ENCODE results near the gene WNT2. TPM values are rescaled to one million over a fixed set of nuclear protein-coding genes. Genes with fewer than 3 reads are reported as not detected.

WNT2 gene
- total RNA-seq, 2 experiments from 2014 or later = not detected

DNA sequence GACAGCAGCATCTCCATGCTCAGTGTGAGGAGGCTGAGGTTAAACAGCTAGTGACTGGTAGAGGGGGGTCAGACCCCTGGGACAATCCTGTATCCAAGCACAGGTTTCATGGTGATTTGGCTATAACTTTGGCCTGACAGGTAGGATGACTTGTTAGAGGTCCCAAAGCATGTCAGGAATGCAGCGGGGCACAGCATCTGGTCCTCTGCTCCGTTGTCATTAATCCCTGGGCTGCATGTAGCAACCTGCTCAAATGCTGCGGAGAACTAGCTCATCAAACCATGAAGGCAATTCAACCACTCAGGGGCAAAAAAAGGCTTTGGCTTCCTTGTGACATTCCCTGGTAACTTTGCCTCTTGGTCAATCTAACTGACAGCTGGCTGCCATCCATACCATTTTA, 26.8 kb downstream of the WNT2 start:
- Mint-ChIP-seq H3K27ac (no peak overlapping the region), H3K9me3 (no peaks in the 10 kb centered on the region), H3K4me1 (ENCODE audit: low read depth) (no peaks in the 10 kb centered on the region), H3K36me3 (ENCODE audit: low read depth) (no peaks in the 10 kb centered on the region), H3K4me3 (no peak overlapping the region), H3K27me3 (ENCODE audit: low read depth) (peaks cover 6% of the 10 kb centered on the region)
- DNase-seq = no peak
- intact Hi-C loops (cut with micrococcal nuclease) = no loop called here
- CTCF ChIA-PET = interaction anchor here (1.0 kb wide), 1 partner anchor 23 kb away, joined by 3 read pairs; no protein-coding TSS in a partner anchor

DNA sequence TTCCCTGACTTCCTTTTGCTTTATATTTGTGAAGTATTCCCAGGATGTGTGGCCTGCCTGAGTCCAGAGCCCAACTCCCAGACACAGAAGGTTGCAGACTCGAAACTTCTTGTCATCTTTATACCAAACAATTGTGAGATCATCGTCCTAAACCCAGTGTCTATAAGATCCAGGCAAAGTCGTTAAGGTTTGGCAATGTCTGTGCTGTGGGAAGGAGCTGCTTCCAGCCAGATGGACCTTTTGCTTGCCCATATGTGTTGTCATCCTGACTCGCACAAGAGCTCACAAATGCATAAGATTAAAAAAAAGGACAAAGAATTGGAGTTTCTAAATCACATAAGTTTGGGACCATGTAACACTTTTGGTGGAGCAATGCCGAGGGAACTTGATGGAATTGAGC, 37.0 kb downstream of the WNT2 start:
- Mint-ChIP-seq H3K4me1 (ENCODE audit: low read depth) (no peaks in the 10 kb centered on the region), H3K27ac (no peak overlapping the region), H3K27me3 (ENCODE audit: low read depth) (no peaks in the 10 kb centered on the region), H3K36me3 (ENCODE audit: low read depth) (no peaks in the 10 kb centered on the region), H3K9me3 (no peaks in the 10 kb centered on the region), H3K4me3 (no peak overlapping the region)
- DNase-seq = no peak
- CTCF ChIA-PET = no interaction called here
- intact Hi-C loops (cut with micrococcal nuclease) = no loop called here

DNA sequence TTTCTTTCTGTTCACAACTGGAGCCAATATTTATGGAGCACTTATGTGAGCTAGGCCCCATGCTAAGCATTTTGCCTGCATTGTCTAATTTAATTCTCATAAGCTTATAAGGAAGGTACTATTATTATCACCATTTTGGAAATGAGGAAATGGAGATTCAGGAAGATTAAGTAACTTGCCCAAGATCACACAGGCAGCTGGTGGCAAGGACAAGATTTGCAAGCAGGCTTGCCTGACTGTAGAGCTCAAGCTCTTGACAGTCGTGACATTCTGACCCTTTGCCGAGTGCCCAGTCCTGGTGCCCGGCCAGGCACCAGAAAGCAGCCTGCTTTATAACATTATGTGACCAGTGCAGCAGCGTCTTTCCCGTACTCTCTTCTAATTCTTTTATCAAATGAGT, 38.2 kb downstream of the WNT2 start:
- intact Hi-C loops (cut with micrococcal nuclease) = no loop called here
- no peaks in the 10 kb centered on the region for H3K9me3 Mint-ChIP-seq
- H3K27ac Mint-ChIP-seq = no peak overlapping the region
- H3K4me3 Mint-ChIP-seq = no peak overlapping the region
- H3K36me3 Mint-ChIP-seq (ENCODE audit: low read depth) = no peaks in the 10 kb centered on the region
- H3K27me3 Mint-ChIP-seq (ENCODE audit: low read depth) = no peaks in the 10 kb centered on the region
- H3K4me1 Mint-ChIP-seq (ENCODE audit: low read depth) = no peaks in the 10 kb centered on the region
- CTCF ChIA-PET = no interaction called here
- DNase-seq = no peak

DNA sequence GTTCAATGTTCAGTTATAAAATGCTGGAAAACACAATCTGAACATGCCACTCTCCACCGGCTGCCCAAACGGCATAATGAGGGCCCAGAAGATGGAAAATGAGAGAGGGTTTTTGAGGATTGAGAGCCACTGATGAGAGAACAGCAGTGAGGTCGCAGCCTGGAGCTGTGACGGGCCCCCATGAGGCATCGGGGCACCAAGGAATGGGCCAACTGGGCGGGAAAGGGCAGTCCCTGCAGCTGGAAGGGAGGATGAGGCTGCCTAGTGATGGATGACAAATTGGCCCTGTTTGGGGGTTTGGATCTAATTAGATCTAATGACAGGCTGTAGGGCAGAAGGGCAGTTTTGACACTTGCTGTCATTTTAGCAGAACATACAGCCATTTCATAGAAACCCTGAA, 39.1 kb downstream of the WNT2 start:
- CTCF ChIA-PET = no interaction called here
- H3K4me3 Mint-ChIP-seq = no peak overlapping the region
- no peaks in the 10 kb centered on the region for H3K36me3 Mint-ChIP-seq (ENCODE audit: low read depth)
- no peak for DNase-seq
- intact Hi-C loops (cut with micrococcal nuclease) = no loop called here
- H3K27me3 Mint-ChIP-seq (ENCODE audit: low read depth) = no peaks in the 10 kb centered on the region
- no peak overlapping the region for H3K27ac Mint-ChIP-seq
- H3K4me1 Mint-ChIP-seq (ENCODE audit: low read depth) = no peaks in the 10 kb centered on the region
- H3K9me3 Mint-ChIP-seq = no peaks in the 10 kb centered on the region

DNA sequence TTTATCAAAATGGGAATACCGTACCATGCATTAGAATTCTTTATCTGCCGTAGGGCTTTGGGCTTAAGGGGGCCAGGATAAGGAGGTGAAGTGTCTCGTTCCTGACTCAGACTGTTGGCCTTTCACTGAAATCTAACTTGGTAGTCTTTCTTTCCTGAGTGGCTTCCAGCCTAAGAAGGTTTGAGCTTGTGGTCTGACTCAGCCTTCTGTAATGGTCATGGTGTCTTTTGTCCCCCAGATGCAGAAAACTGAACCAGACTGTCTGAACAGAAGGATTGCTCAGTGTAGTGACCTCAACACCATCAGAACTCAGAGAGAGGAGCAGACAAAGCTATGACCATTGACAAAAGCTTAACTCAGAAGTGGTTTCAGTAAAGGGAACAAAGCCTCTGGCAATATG, 39.5 kb downstream of the WNT2 start:
- no peaks in the 10 kb centered on the region for H3K36me3 Mint-ChIP-seq (ENCODE audit: low read depth)
- H3K4me3 Mint-ChIP-seq = no peak overlapping the region
- H3K9me3 Mint-ChIP-seq = no peaks in the 10 kb centered on the region
- intact Hi-C loops (cut with micrococcal nuclease) = no loop called here
- no peaks in the 10 kb centered on the region for H3K27me3 Mint-ChIP-seq (ENCODE audit: low read depth)
- no peak overlapping the region for H3K27ac Mint-ChIP-seq
- no peaks in the 10 kb centered on the region for H3K4me1 Mint-ChIP-seq (ENCODE audit: low read depth)
- CTCF ChIA-PET = no interaction called here
- DNase-seq = no peak

DNA sequence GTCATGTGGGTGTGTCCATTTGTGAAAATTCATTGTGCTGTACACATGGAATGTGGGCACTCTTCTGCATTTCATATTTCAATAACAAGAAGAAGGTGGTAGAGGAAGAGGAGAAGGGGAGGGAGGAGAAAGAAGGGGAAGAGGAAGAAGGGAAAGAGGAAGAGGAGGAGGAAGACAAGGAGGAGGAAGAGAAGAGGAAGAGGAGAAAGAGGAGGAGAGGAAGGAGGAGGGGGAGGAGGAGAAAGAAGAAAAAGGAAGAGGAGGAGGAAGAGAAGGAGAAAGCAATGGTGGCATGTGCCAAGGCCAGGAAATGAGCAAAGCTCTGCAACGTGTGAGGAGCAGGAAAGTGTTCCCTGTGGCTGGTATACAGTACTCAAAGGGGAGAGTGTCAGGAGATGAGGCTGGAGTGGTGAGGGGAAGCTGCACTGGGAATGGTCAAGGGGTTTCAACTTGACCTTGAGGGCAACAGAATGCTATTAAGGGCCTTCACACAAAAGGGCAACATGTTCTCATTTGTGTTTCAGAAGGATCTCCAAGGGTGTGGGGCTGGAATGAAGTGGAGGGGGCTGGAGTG, 40.5 kb downstream of the WNT2 start:
- CTCF ChIA-PET = no interaction called here
- DNase-seq = no peak
- Mint-ChIP-seq H3K4me3 (no peak overlapping the region), H3K4me1 (ENCODE audit: low read depth) (no peaks in the 10 kb centered on the region), H3K27me3 (ENCODE audit: low read depth) (no peaks in the 10 kb centered on the region), H3K27ac (no peak overlapping the region), H3K36me3 (ENCODE audit: low read depth) (no peaks in the 10 kb centered on the region), H3K9me3 (no peaks in the 10 kb centered on the region)
- intact Hi-C loops (cut with micrococcal nuclease) = no loop called here

DNA sequence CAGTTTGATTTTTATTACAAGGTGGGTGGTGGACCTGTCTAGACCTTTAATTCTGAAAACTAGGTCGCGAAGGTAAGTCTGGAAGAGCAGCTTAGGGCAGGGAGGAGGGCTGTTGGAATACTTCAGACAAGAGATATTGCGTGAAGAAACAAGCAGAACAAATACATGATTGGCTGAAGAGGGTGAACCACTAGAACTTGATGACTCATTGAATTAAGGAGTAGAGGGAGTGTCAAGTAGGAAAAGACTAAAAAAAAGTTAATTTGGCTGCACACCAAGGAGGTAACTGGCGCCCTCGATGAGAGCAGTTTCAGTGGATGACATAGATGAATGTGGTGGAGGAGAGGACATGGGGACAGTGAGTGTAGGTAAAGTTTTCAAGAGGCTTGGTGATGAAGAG, 41.3 kb downstream of the WNT2 start:
- Mint-ChIP-seq H3K27ac (no peak overlapping the region), H3K4me3 (no peak overlapping the region), H3K36me3 (ENCODE audit: low read depth) (no peaks in the 10 kb centered on the region), H3K9me3 (no peaks in the 10 kb centered on the region), H3K27me3 (ENCODE audit: low read depth) (peaks cover 2% of the 10 kb centered on the region), H3K4me1 (ENCODE audit: low read depth) (no peaks in the 10 kb centered on the region)
- no peak for DNase-seq
- intact Hi-C loops (cut with micrococcal nuclease) = no loop called here
- CTCF ChIA-PET = no interaction called here

DNA sequence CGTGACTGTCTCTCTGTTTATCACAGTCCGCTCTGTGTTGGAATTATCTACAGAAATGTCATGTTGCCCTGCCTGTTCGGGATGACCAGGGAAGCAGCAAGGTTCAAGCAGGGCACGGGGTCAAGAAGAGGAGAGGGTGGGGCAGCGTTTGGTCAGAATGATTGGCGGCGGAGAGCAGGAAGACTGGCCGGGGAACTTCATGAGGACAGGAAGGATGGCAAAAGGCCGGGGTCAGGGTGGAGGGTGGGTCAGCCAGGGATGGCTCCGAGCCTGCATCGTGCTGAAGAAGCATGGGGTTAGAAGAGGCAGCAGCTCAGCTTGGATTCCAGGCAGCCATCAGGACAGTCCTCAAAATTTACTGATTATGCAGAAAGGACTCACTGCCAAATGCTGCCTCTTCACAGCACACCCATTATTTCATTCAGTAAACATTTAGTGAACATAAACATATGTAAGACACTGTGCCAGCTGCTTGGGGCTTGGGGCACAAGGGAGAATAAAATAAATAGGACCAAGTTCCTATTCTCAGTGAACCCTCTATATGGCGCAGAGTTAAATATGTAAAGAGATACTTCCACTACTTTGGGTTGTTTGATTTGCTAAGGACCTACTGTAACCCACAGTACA, 42.8 kb downstream of the WNT2 start:
- peaks cover 2% of the 10 kb centered on the region for H3K27me3 Mint-ChIP-seq (ENCODE audit: low read depth)
- H3K36me3 Mint-ChIP-seq (ENCODE audit: low read depth) = no peaks in the 10 kb centered on the region
- H3K27ac Mint-ChIP-seq = no peak overlapping the region
- no peak overlapping the region for H3K4me3 Mint-ChIP-seq
- no peaks in the 10 kb centered on the region for H3K9me3 Mint-ChIP-seq
- intact Hi-C loops (cut with micrococcal nuclease) = no loop called here
- no peaks in the 10 kb centered on the region for H3K4me1 Mint-ChIP-seq (ENCODE audit: low read depth)
- CTCF ChIA-PET = interaction anchor here (0.6 kb wide), 1 partner anchor 181 kb away, joined by 3 read pairs; no protein-coding TSS in a partner anchor
- DNase-seq = no peak

DNA sequence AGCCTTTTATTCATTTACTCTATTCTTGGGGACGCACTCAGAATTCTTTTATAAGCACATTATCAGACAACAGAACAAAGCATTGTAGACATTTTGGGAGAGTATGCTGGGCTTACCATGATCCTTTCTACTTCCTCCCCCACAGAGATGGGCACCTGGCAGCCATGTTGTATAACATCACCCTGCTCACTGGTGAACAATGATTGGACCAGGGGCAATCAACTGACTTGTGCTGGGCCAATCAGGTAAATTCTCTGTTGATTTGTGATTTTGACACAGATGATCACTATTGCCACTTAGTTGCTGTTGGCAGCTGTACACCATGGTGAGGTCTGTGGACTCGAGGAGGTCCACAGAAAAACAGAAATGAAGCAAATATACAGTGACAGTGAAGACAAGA, 43.7 kb downstream of the WNT2 start:
- Mint-ChIP-seq H3K27me3 (ENCODE audit: low read depth) (peaks cover 2% of the 10 kb centered on the region), H3K36me3 (ENCODE audit: low read depth) (no peaks in the 10 kb centered on the region), H3K9me3 (no peaks in the 10 kb centered on the region), H3K4me3 (no peak overlapping the region), H3K27ac (no peak overlapping the region), H3K4me1 (ENCODE audit: low read depth) (no peaks in the 10 kb centered on the region)
- no peak for DNase-seq
- intact Hi-C loops (cut with micrococcal nuclease) = no loop called here
- CTCF ChIA-PET = no interaction called here

DNA sequence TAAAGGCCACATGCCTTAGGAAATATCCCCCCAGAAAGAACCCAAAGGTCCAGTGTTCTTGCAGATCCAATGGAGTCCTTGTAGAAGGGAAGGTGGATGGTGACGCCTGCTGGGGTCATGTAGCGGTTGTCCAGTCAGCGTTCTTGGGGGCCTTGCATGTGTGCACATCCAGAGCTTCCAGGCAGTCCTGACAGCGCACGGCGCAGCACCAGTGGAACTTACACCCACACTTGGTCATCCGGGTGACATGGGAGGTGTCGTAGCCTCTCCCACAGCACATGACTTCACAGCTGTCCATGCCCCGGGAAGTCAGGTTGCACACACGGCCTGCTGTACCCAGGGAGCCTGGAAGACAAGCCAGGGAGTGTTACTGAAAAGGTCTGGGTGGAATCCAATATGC, 44.8 kb downstream of the WNT2 start:
- Mint-ChIP-seq H3K4me3 (no peak overlapping the region), H3K27ac (no peak overlapping the region), H3K4me1 (ENCODE audit: low read depth) (no peaks in the 10 kb centered on the region), H3K27me3 (ENCODE audit: low read depth) (peaks cover 3% of the 10 kb centered on the region), H3K36me3 (ENCODE audit: low read depth) (no peaks in the 10 kb centered on the region), H3K9me3 (no peaks in the 10 kb centered on the region)
- DNase-seq = no peak
- intact Hi-C loops (cut with micrococcal nuclease) = no loop called here
- CTCF ChIA-PET = interaction anchor here (0.6 kb wide), 1 partner anchor 134 kb away, joined by 3 read pairs; no protein-coding TSS in a partner anchor

DNA sequence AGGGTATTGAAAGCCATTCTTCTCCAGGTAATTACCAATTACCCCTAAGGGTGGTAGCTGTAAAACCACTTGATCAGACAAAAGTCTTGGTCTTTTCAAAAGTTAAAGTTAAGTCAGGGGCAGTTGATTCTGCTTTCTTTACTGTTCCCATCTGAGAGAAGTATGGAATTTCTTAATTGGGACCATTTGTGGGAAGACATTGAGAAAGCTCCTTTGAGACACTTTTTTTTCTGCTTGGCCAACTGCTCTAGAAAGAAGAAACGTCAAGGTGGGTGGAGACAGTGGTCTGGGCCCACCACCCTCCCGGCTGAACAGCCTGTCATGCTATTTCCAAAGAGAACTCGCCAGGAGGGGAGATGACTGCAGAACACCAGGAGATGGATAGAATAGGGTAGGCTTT, 45.3 kb downstream of the WNT2 start:
- Mint-ChIP-seq H3K27me3 (ENCODE audit: low read depth) (peaks cover 7% of the 10 kb centered on the region), H3K9me3 (no peaks in the 10 kb centered on the region), H3K27ac (no peak overlapping the region), H3K4me1 (ENCODE audit: low read depth) (no peaks in the 10 kb centered on the region), H3K36me3 (ENCODE audit: low read depth) (no peaks in the 10 kb centered on the region), H3K4me3 (no peak overlapping the region)
- CTCF ChIA-PET = interaction anchor here (0.6 kb wide), 1 partner anchor 133 kb away, joined by 3 read pairs; no protein-coding TSS in a partner anchor
- intact Hi-C loops (cut with micrococcal nuclease) = no loop called here
- no peak for DNase-seq

DNA sequence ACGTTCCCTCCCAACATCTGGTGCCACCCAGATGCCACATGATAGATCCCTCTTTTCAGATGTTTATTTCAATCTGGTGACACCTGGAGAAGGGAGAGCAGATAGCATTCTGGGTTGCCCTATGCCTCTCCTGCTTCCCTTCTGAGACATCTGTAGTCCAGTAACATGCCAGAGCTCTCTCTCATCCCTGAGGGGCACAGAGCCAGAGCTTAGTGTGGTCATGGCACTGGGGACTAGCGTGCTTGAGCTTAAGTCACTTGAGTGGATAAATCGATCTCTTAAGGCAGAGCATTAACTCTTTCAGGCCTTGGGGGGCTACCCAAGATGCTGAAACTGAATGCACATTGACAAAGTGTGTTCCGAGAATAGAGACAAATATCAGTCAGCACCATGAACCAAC, 47.9 kb downstream of the WNT2 start:
- Mint-ChIP-seq H3K4me1 (ENCODE audit: low read depth) (no peaks in the 10 kb centered on the region), H3K27me3 (ENCODE audit: low read depth) (peaks cover 8% of the 10 kb centered on the region), H3K9me3 (no peaks in the 10 kb centered on the region), H3K4me3 (no peak overlapping the region), H3K27ac (no peak overlapping the region), H3K36me3 (ENCODE audit: low read depth) (no peaks in the 10 kb centered on the region)
- intact Hi-C loops (cut with micrococcal nuclease) = no loop called here
- no peak for DNase-seq
- CTCF ChIA-PET = no interaction called here

DNA sequence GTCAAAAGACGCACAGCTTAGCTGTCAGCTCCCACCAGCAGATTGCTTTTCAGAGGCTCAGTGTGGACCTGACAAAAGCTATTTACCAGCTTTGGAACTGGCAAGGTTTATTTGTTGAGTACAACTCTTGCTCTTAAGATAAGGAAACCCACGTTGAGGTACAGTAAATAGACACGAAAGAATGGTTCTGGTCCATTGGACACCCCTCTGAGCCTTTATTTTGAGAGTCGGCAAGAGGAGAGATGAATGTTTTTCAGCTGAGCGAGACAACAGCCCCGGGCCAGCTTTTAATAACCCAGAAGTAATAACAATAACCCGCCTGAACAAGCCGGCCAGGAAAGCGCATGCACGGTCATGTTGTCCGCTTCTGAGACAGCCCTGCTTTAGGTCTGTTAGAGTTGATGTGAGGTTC, 49.0 kb downstream of the WNT2 start:
- H3K27ac Mint-ChIP-seq = no peak overlapping the region
- no peaks in the 10 kb centered on the region for H3K36me3 Mint-ChIP-seq (ENCODE audit: low read depth)
- CTCF ChIA-PET = interaction anchor here (1.2 kb wide), 1 partner anchor 22 kb away, joined by 3 read pairs; no protein-coding TSS in a partner anchor
- no peak overlapping the region for H3K4me3 Mint-ChIP-seq
- intact Hi-C loops (cut with micrococcal nuclease) = no loop called here
- DNase-seq = no peak
- H3K4me1 Mint-ChIP-seq (ENCODE audit: low read depth) = peaks cover 7% of the 10 kb centered on the region
- H3K27me3 Mint-ChIP-seq (ENCODE audit: low read depth) = peaks cover 8% of the 10 kb centered on the region
- no peaks in the 10 kb centered on the region for H3K9me3 Mint-ChIP-seq

All from activated naive CD4-positive, alpha-beta T cell treated with anti-CD3 and anti-CD28 coated beads for 36 hours (primary cell).